Liver (tissue), 3 donors: ENCODE data around the gene ADGRA3.

Experiments used
- FOXA1 ChIP-seq: IDR thresholded peaks from 2 replicates; pipeline ENCODE4 v1.6.1; 2016; ENCODE audit warnings: antibody characterized with exemption
- GABPA ChIP-seq, 2 donors: IDR thresholded peaks in 1 of 2; conservative IDR thresholded peaks in 1 of 2; 2 replicates each; pipeline ENCODE4 v1.6.1; 2016; ENCODE audit warnings: antibody characterized with exemption in 2 of 2, mild to moderate bottlenecking in 1 of 2, moderate library complexity in 1 of 2
- JUND ChIP-seq, 2 donors: IDR thresholded peaks; 2 replicates each; pipeline ENCODE4 v1.6.1; 2016; ENCODE audit warnings: antibody characterized with exemption in 2 of 2
- RAD21 ChIP-seq, 2 donors: IDR thresholded peaks; 2 replicates each; pipeline ENCODE4 v1.6.1; 2016; ENCODE audit warnings: antibody characterized with exemption in 2 of 2, mild to moderate bottlenecking in 2 of 2
- SP1 ChIP-seq: IDR thresholded peaks from 2 replicates; pipeline ENCODE4 v1.6.1; 2018; ENCODE audit warnings: antibody characterized with exemption, mild to moderate bottlenecking
- TAF1 ChIP-seq: conservative IDR thresholded peaks from 2 replicates; pipeline ENCODE4 v1.6.1; 2016; ENCODE audit warnings: antibody characterized with exemption, mild to moderate bottlenecking
- YY1 ChIP-seq: IDR thresholded peaks from 2 replicates; pipeline ENCODE4 v1.6.1; 2016; ENCODE audit warnings: antibody characterized with exemption, mild to moderate bottlenecking
- TF ChIP-seq, protein P1 (sequence below): IDR thresholded peaks from 2 replicates; pipeline ENCODE4 v1.6.1; 2016; ENCODE audit warnings: antibody characterized with exemption
- TF ChIP-seq, protein P2 (sequence below): fragments of 150-350 bp; IDR thresholded peaks from 2 replicates; pipeline ENCODE4 v1.5.1; 2017; ENCODE audit warnings: improper control_type of control experiment, low read depth, low read length; ENCODE audit not compliant: missing input control
- TF ChIP-seq, protein P3 (sequence below): IDR thresholded peaks from 2 replicates; pipeline ENCODE4 v1.6.1; 2016; ENCODE audit warnings: antibody characterized with exemption, mild to moderate bottlenecking
- TF ChIP-seq, protein P4 (sequence below): IDR thresholded peaks from 2 replicates; pipeline ENCODE4 v1.6.1; 2016; ENCODE audit warnings: antibody characterized with exemption
- donor health status: healthy.
- donor health status: healthy.

DNA sequence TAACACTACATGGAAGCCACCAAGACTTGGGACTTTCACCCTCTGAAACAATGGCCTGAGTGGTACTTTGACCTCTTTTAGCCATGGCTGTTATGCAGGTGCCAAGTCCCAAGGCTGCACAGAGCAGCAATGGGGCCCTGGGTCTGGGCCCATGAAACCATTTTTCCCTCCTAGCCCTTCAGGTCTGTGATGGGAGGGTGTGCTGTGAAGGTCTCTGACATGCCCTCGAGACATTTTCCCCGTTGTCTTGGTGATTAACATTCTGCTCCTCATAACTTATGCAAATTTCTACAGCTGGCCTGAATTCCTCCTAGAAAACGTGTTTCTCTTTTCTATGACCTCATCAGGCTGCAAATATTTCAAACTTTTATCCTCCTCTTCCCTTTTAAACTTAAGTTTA lies 30.4 kb upstream of the ADGRA3 start:
- TF ChIP-seq, protein P1, sequence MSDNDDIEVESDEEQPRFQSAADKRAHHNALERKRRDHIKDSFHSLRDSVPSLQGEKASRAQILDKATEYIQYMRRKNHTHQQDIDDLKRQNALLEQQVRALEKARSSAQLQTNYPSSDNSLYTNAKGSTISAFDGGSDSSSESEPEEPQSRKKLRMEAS, result no peak
- TF ChIP-seq, protein P2, sequence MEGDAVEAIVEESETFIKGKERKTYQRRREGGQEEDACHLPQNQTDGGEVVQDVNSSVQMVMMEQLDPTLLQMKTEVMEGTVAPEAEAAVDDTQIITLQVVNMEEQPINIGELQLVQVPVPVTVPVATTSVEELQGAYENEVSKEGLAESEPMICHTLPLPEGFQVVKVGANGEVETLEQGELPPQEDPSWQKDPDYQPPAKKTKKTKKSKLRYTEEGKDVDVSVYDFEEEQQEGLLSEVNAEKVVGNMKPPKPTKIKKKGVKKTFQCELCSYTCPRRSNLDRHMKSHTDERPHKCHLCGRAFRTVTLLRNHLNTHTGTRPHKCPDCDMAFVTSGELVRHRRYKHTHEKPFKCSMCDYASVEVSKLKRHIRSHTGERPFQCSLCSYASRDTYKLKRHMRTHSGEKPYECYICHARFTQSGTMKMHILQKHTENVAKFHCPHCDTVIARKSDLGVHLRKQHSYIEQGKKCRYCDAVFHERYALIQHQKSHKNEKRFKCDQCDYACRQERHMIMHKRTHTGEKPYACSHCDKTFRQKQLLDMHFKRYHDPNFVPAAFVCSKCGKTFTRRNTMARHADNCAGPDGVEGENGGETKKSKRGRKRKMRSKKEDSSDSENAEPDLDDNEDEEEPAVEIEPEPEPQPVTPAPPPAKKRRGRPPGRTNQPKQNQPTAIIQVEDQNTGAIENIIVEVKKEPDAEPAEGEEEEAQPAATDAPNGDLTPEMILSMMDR, result no peak
- TF ChIP-seq, protein P3, sequence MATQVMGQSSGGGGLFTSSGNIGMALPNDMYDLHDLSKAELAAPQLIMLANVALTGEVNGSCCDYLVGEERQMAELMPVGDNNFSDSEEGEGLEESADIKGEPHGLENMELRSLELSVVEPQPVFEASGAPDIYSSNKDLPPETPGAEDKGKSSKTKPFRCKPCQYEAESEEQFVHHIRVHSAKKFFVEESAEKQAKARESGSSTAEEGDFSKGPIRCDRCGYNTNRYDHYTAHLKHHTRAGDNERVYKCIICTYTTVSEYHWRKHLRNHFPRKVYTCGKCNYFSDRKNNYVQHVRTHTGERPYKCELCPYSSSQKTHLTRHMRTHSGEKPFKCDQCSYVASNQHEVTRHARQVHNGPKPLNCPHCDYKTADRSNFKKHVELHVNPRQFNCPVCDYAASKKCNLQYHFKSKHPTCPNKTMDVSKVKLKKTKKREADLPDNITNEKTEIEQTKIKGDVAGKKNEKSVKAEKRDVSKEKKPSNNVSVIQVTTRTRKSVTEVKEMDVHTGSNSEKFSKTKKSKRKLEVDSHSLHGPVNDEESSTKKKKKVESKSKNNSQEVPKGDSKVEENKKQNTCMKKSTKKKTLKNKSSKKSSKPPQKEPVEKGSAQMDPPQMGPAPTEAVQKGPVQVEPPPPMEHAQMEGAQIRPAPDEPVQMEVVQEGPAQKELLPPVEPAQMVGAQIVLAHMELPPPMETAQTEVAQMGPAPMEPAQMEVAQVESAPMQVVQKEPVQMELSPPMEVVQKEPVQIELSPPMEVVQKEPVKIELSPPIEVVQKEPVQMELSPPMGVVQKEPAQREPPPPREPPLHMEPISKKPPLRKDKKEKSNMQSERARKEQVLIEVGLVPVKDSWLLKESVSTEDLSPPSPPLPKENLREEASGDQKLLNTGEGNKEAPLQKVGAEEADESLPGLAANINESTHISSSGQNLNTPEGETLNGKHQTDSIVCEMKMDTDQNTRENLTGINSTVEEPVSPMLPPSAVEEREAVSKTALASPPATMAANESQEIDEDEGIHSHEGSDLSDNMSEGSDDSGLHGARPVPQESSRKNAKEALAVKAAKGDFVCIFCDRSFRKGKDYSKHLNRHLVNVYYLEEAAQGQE, result no peak
- TF ChIP-seq GABPA (IDR thresholded peaks at IDR 0.05 in 1 of 2, conservative IDR thresholded peaks at IDR 0.05 in 1 of 2), result no peak
- no peak for TF ChIP-seq FOXA1
- no peak for TF ChIP-seq SP1
- no peak for TF ChIP-seq RAD21 (IDR thresholded peaks at IDR 0.05)
- no peak for TF ChIP-seq TAF1
- TF ChIP-seq YY1, result no peak
- TF ChIP-seq, protein P4, sequence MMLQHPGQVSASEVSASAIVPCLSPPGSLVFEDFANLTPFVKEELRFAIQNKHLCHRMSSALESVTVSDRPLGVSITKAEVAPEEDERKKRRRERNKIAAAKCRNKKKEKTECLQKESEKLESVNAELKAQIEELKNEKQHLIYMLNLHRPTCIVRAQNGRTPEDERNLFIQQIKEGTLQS, result no peak
- TF ChIP-seq JUND (IDR thresholded peaks at IDR 0.05), result no peak
